T-helper 2 cell treated with Interferon-gamma antibody and Interleukin-4, amounts not matched to agents 5 μg/mL and 100 μg/mL, for 36 hours (primary cell): Measurements from ENCODE around the gene TRPC3.
"Not testable (repeated sequence)": the region's sequence is repeated elsewhere in the genome, so short reads cannot be mapped to it uniquely, and the experiment has no call there.

Experiments used
- DNase-seq: peaks from one replicate; pipeline ENCODE4 v3.0.0; 2021; ENCODE audit warnings: low spot score
- H3K27ac Mint-ChIP-seq: one replicate; pipeline ENCODE4 v1.8.0; 2021; ENCODE audit warnings: mild to moderate bottlenecking, mixed read lengths
- H3K27me3 Mint-ChIP-seq: one replicate; pipeline ENCODE4 v1.8.0; 2021; ENCODE audit warnings: low read depth, mixed read lengths
- H3K36me3 Mint-ChIP-seq: one replicate; pipeline ENCODE4 v1.8.0; 2021; ENCODE audit warnings: low read depth, mixed read lengths
- H3K4me1 Mint-ChIP-seq: one replicate; pipeline ENCODE4 v1.8.0; 2021; ENCODE audit warnings: low read depth, mixed read lengths
- H3K4me3 Mint-ChIP-seq: one replicate; pipeline ENCODE4 v1.8.0; 2022; ENCODE audit warnings: mild to moderate bottlenecking, moderate library complexity, mixed read lengths
- H3K9me3 Mint-ChIP-seq: one replicate; pipeline ENCODE4 v1.8.0; 2021; ENCODE audit warnings: mixed read lengths

The TRPC3 gene

GRCh38 chr4:121932212-121932974 is 19.5 kb downstream of the TRPC3 start:
- Mint-ChIP-seq H3K27ac (no peak overlapping the region), H3K4me1 (no peaks in the 10 kb centered on the region), H3K4me3 (no peak overlapping the region), H3K27me3 (peaks cover 57% of the 10 kb centered on the region), H3K36me3 (no peaks in the 10 kb centered on the region), H3K9me3 (no peaks in the 10 kb centered on the region)
- DNase-seq = no peak

DNA sequence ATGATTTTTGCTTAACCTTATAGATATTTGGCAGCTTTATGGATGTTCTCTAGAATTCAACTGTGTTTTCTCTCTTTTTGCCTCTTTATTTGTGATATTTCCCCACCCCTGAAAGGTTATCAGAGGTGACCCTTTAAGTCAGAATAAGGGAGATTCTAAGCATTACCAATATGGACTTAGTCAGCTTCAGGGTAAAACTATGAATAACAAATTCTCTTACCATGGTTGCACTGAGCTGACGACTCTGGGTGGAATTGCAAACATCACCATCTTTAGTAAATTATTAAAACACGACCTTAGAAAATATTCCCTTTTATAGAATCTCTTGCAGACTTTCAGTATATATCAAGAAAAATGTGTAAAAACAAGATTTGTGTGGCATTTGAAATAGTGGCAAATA is 21.6 kb downstream of the TRPC3 start:
- Mint-ChIP-seq H3K9me3 (no peaks in the 10 kb centered on the region), H3K27ac (no peak overlapping the region), H3K4me1 (no peaks in the 10 kb centered on the region), H3K4me3 (no peak overlapping the region), H3K36me3 (no peaks in the 10 kb centered on the region), H3K27me3 (peaks cover 42% of the 10 kb centered on the region)
- DNase-seq = no peak

- H3K4me3 Mint-ChIP-seq = no peak overlapping the region
- no peaks in the 10 kb centered on the region for H3K36me3 Mint-ChIP-seq
Measured at GRCh38 chr4:121927948-121928347, 23.9 kb downstream of the TRPC3 start.

GRCh38 chr4:121926490-121926889 is 25.4 kb downstream of the TRPC3 start:
- not testable (repeated sequence) for H3K4me3 Mint-ChIP-seq, DNase-seq, H3K4me1 Mint-ChIP-seq, H3K9me3 Mint-ChIP-seq, H3K36me3 Mint-ChIP-seq, H3K27ac Mint-ChIP-seq
- peaks cover 24% of the 10 kb centered on the region for H3K27me3 Mint-ChIP-seq

More at GRCh38 chr4:121927948-121928347, 23.9 kb downstream of the TRPC3 start:
- peaks cover 31% of the 10 kb centered on the region for H3K27me3 Mint-ChIP-seq
- no peak overlapping the region for H3K27ac Mint-ChIP-seq
- DNase-seq = no peak
- no peaks in the 10 kb centered on the region for H3K4me1 Mint-ChIP-seq
- H3K9me3 Mint-ChIP-seq = no peaks in the 10 kb centered on the region

- Mint-ChIP-seq H3K27ac (no peak overlapping the region), H3K9me3 (no peaks in the 10 kb centered on the region), H3K27me3 (peaks cover 11% of the 10 kb centered on the region), H3K4me1 (no peaks in the 10 kb centered on the region), H3K36me3 (no peaks in the 10 kb centered on the region), H3K4me3 (no peak overlapping the region)
- DNase-seq = no peak
Measured at GRCh38 chr4:121923306-121923705, 28.6 kb downstream of the TRPC3 start.

- DNase-seq = no peak
- no peaks in the 10 kb centered on the region for H3K4me1 Mint-ChIP-seq
- H3K27me3 Mint-ChIP-seq = peaks cover 6% of the 10 kb centered on the region
- H3K9me3 Mint-ChIP-seq = no peaks in the 10 kb centered on the region
- H3K27ac Mint-ChIP-seq = no peak overlapping the region
- no peak overlapping the region for H3K4me3 Mint-ChIP-seq
- no peaks in the 10 kb centered on the region for H3K36me3 Mint-ChIP-seq
Measured at GRCh38 chr4:121913667-121914066, 38.2 kb downstream of the TRPC3 start.

- Mint-ChIP-seq H3K36me3 (no peaks in the 10 kb centered on the region), H3K4me3 (no peak overlapping the region), H3K4me1 (no peaks in the 10 kb centered on the region), H3K27me3 (peaks cover 11% of the 10 kb centered on the region), H3K9me3 (no peaks in the 10 kb centered on the region), H3K27ac (no peak overlapping the region)
- no peak for DNase-seq
Measured at GRCh38 chr4:121908346-121908745, 43.5 kb downstream of the TRPC3 start.

- H3K9me3 Mint-ChIP-seq = no peaks in the 10 kb centered on the region
- H3K4me3 Mint-ChIP-seq = no peak overlapping the region
- H3K27ac Mint-ChIP-seq = no peak overlapping the region
- peaks cover 4% of the 10 kb centered on the region for H3K4me1 Mint-ChIP-seq
- peak; percentile 23 for DNase-seq
- peaks cover 11% of the 10 kb centered on the region for H3K27me3 Mint-ChIP-seq
- H3K36me3 Mint-ChIP-seq = no peaks in the 10 kb centered on the region
Measured at GRCh38 chr4:121900132-121900983, 51.5 kb downstream of the TRPC3 start.

GRCh38 chr4:121898150-121898549 is 53.7 kb downstream of the TRPC3 start:
- Mint-ChIP-seq H3K4me1 (peaks cover 4% of the 10 kb centered on the region), H3K36me3 (no peaks in the 10 kb centered on the region), H3K27ac (no peak overlapping the region), H3K4me3 (peak overlapping the region; percentile 7), H3K9me3 (no peaks in the 10 kb centered on the region), H3K27me3 (peaks cover 15% of the 10 kb centered on the region)
- no peak for DNase-seq

- Mint-ChIP-seq H3K36me3 (no peaks in the 10 kb centered on the region), H3K4me1 (no peaks in the 10 kb centered on the region), H3K9me3 (no peaks in the 10 kb centered on the region), H3K27ac (no peak overlapping the region), H3K27me3 (peaks cover 47% of the 10 kb centered on the region), H3K4me3 (no peak overlapping the region)
- DNase-seq = no peak
Measured at GRCh38 chr4:121888134-121888533, 63.7 kb downstream of the TRPC3 start.

DNA sequence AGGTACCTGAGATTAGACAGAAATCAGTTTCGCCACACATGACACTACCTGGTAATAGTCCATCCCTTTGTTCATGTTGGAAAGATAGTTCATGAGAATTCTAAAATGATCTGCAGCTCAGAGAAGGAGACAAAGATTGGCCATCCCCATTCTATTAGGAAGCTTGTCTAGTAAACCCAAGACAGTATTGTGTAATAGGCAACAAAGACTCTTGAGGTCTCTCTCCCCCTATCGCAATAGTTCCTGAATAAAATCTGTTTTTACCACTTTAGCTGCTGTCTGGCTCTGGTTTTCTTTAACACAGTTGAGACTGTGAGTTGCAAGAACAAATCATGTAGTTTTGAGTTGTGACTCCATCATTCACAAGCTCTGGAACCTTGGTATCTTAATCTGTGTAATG is 66.7 kb downstream of the TRPC3 start:
- no peak for DNase-seq
- H3K4me1 Mint-ChIP-seq = no peaks in the 10 kb centered on the region

DNA sequence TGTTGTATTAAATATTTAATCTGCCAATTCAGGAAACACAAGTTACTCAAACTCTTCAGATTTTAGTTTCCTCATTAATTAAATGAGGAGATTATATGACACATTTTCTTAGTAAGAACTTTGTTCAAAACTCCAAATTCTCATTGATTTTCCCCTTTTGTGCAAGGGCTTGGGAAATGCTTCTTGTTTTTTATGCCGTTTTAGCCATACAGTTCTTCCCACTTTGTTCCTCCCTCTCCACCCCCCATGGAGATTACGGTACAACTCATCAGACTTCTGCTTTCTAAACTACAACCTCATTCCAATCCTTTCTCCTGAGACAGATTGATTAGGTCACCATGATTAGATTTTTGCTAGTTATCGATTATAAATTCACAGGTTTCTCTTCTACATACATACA is 70.7 kb downstream of the TRPC3 start:
- no peaks in the 10 kb centered on the region for H3K9me3 Mint-ChIP-seq
- no peaks in the 10 kb centered on the region for H3K4me1 Mint-ChIP-seq
- no peak overlapping the region for H3K27ac Mint-ChIP-seq
- H3K4me3 Mint-ChIP-seq = no peak overlapping the region
- H3K27me3 Mint-ChIP-seq = peaks cover 64% of the 10 kb centered on the region
- no peaks in the 10 kb centered on the region for H3K36me3 Mint-ChIP-seq
- DNase-seq = no peak

More for the DNA sequence above, 66.7 kb downstream of the TRPC3 start:
- no peak overlapping the region for H3K27ac Mint-ChIP-seq
- no peak overlapping the region for H3K4me3 Mint-ChIP-seq
- H3K27me3 Mint-ChIP-seq = peaks cover 60% of the 10 kb centered on the region
- no peaks in the 10 kb centered on the region for H3K36me3 Mint-ChIP-seq
- no peaks in the 10 kb centered on the region for H3K9me3 Mint-ChIP-seq

DNA sequence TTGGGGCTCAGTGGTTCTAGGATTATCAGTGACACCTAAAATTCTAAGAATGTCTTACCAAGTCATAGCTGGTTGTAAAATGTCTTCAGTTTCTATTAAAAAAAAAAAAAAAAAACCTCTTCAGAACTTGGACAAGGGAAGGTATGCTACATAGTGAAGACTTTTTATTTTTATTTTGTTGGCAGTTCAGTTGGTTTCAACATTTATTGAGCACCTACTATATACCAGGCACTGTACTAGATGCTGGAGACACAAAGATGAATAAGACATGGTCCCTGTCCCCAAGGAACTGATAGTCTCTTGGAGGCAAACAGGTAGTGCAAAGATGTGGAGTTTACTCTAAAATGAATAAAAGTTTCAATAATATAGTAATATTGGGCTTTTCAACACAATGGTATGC is 72.7 kb downstream of the TRPC3 start:
- DNase-seq = no peak
- Mint-ChIP-seq H3K9me3 (no peaks in the 10 kb centered on the region), H3K4me3 (no peak overlapping the region), H3K27me3 (peaks cover 57% of the 10 kb centered on the region), H3K4me1 (no peaks in the 10 kb centered on the region), H3K27ac (no peak overlapping the region), H3K36me3 (no peaks in the 10 kb centered on the region)

GRCh38 chr4:121877041-121877773 is 74.7 kb downstream of the TRPC3 start:
- Mint-ChIP-seq H3K27ac (no peak overlapping the region), H3K4me3 (no peak overlapping the region), H3K27me3 (peaks cover 67% of the 10 kb centered on the region), H3K4me1 (no peaks in the 10 kb centered on the region), H3K9me3 (no peaks in the 10 kb centered on the region), H3K36me3 (no peaks in the 10 kb centered on the region)
- DNase-seq = no peak
